CD4-positive, alpha-beta T cell treated with Interleukin-15 for 4 hours (primary cell): ENCODE results near the gene ESRP2.

Source experiments
- DNase-seq: peaks from one replicate; pipeline ENCODE4 v3.0.0-alpha.2; 2020; ENCODE audit warnings: low spot score

The ESRP2 gene

DNA sequence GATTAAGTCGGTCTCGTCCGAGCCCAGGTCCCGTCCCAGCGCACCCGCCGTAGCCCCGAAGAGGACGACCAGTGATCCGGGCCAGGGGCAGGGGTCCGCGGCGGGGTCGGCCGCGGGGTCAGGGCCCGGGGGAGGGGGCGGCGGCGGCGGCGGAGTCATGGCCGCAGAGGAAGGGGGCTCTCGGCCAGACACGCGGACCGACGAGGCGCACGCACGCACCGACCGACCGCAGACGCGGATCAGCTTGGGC is at the start of gene ESRP2:
TSS of gene ESRP2 (minus strand) at position 241 of the 250 bp plus-strand sequence. CDS start at position 159, 82 bp downstream.
- DNase-seq: no peak

DNA sequence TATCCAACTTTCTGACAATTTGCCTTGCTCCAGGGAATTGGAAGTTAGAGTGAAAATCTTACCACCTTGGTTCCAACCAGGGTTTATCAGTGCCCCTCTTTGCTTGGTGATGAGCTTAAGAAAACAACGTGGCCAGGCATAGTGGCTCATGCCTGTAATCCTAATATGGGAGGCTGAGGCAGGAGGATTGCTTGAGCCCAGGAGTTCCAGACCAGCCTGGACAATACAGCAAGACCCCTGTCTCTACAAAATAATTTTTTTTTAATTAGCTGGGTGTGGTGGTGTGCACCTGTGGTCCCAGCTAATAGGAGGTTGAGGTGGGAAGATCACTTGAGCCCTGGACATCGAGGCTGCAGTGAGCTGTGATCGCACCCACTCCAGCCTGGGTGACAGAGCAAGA is 49.8 kb upstream of the ESRP2 start:
- DNase-seq: no peak

DNA sequence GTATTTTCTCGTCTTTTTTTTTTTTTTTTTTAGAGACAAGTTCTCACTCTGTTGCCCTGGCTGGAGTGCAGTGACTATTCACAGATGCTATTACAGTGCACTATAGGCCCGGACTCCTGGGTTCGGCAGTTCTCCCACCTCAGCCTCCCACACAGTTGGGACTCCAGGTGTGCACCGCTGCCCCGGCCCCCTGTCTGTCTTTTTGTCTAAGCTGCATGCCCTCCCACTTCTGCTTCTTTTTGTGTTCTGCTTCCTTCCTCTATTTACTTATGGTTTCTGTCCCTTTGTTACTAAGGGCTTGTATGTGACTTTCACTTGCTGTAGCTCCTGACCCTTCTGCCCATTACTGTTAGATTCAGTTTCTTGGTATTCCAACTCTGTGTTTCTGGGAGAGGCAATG is 48.9 kb upstream of the ESRP2 start:
- no peak for DNase-seq

DNA sequence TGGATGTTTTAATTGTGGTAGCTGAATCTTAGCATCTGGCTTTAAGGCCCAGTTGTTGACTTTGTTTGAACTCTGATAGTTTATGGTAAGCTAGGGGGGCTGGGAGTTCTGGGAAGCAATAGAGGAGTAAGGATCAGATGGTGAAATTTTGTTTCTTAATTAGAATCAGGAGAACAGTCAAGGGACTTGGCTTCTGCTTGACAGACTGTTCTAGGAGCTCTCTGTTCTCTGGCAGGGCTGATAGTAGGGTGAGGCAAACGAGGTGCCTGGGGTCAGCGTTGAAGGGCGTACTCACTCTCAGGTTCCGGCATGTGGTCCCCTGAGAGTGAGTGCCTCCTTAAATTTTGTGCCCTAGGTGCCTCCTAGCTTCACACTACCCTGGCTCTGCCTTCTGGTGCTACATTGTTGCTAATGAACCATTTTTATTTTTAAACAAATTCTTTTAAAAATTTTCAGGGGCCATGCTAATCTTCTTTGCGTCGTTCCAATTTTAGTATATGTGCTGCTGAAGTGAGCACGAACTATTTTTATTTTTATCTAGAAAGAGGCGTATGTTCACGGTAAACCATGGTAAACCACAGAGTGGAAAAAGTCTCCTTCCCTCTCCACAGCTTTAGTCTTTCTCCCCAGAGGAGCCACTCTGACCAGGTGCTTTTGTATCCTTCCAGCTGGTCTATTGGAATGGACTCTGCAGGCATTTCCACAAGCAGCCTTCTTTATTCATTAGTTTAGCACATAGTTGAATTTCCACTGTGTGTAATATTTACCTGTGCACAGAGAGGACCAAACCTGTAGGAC is 48.1 kb upstream of the ESRP2 start:
- DNase-seq: no peak

DNA sequence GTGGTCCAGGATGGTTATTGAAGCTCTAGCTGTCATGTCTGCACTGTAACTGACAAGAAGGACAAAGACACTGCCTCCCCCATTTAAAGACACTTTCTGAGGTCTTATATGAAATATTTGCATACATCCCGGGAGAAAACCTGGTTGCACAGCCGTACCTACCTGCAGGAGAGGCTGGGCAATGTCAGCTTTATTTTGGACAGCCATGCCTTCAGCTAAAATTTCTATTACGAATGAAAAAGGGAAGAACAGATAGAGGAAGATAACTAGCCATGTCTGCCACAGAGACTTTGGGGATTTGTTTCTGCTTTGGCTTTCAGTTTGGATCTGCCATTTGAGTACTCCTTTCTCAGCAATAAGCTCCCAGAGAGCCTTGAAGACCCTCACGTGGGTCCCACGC is 47.4 kb upstream of the ESRP2 start:
- DNase-seq: no peak

DNA sequence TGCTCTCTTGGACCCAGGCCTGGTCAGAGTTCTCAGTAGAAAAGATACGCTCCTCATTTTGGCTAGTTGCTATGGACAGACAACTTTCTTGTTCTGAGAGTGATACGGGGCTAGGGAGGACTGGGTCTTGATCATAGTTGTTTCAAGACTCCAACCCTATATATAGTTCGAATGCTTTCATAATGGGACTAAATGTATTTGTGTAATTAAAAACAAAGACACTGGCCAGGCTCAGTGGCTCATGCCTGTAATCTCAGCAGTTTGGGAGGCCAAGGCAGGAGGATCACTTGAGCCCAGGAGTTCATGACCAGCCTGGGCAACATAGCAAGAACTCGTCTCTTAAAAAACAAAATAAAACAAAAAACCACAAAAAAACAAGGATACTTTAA is 46.1 kb upstream of the ESRP2 start:
- DNase-seq: no peak

DNA sequence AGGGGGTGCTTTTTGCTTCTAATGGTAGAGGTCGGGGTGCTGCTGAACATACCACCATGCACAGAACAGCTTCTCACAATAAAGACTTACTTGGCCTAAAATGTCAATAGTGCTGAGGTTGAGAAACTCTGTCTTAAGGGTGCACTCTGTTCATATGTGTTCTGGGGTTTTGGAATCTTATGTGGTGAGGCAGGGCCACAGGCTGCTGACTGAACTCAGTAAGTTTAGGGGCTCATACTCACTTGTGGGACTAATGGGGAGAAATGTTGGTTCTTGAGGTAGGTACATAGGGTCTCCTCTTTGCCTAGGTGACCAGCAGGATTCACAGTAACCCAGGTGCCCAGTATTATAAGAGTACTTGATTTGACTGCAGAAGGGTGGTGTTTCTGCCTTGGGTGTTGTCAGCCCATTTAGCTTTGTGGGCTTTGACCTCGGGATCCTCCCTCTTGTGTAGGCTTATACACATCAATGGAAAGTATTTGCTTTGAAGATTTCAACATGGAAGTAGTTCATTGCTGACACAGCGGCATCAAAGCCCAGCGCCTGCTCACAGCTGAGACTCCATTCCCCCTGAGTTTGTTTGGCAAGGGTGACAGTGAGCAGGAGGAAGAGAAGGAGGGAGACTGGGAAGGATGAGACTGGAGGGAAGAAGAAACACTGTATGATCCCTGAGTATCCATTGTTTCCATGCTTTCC is 45.6 kb upstream of the ESRP2 start:
- DNase-seq: no peak

DNA sequence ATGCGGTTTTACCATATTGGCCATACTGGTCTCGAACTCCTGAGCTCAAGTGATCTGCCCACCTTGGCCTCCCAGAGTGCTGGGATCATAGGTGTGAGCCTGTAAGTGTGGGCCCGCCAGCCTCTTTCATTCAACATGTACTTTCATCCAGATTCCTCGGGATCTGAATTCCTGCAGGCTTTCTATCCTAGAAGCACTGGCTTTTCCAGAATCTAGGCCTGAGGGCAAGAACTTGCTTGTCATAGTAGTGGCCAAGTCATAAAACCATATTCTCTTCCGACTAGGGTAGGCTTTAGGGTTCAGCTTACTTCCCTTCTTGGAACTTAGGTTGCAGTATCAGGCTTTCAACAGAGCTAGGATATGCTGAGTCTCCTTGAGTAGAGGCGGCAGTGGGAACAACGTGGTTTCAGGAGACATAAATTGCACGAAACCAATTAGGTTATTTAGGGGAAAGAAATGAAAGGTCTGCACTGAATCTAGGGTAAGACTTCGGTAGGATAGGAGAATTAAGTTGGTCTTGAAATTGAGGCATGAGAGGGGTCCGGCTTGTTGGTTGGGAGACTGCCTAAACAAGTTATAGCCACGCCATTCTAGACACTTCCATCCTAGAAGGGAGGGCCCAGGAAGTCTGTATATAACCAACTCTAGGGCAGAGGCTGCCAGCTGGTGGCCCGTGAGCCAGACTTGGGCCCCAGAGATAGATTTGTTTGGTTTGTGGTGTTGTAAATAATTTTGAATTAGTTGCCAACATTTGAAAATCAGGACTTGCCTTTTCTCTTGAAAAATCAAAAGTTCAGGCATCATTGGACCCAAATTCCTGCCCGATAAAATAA is 44.0 kb upstream of the ESRP2 start:
- no peak for DNase-seq

DNA sequence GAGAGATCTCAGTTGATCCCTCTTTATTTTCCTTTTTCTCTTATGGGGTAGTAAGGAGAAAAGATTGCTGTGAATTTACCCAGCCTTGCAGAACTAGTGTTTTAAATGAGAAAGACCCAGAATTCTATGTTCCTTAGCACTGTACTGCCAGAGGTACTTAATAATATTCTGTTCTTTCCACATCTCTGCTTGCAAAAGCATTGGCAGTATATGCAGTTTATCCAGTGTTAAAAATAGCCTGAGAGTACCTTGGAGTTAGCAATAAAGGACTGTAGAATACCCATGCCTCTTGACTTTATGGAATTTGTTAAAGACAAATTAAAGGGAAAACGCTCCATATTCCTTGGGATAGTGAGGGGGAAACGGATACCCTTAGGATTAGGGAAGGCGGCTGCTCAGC is 40.3 kb upstream of the ESRP2 start:
- no peak for DNase-seq

DNA sequence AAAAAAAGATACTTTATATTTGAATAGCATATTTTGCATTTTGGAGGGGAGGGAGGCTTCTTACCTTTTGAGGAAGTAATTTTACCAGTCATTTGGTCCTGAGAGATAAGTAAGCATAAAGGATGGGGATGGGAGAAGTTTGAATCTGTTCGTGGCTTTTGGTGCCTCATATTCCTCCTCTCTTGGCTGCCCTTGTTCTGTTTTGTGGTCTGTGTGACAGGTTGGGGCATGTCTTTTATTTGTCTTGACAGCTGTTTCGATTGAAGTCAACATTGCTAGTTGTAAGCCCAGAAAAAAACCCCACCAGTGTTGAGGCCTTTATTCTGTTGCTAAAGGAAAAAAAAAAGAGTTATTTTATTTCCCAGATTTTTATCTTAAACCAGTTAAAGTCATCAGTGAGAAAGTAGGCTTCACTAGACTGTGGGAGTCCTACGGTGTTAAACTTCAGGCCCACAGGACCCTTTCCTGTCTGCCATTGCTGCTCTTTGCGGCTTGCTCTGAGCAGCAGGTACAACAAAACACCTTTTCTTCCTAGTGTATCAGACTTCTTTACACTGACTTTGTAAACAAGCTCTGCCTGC is 39.8 kb upstream of the ESRP2 start:
- peak; percentile 66 for DNase-seq

DNA sequence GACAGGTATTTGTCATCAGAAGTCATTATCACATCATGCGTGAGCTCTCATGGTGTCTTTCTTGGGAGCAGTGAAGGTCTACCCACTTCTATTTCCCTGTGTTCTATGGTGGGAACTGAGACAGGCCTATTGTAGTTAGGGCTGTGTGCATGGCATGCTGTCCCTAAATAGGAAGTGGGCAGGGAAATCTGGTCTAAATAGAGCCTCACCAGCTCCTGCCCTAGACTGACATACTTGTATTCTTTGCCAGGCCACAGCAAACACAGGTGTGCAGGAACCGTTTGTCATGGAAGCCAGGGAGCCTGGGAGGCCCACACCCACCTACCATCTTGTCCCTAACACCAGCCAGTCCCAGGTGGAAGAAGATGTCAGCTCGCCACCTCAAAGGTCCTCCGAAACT is 38.5 kb upstream of the ESRP2 start:
- no peak for DNase-seq

DNA sequence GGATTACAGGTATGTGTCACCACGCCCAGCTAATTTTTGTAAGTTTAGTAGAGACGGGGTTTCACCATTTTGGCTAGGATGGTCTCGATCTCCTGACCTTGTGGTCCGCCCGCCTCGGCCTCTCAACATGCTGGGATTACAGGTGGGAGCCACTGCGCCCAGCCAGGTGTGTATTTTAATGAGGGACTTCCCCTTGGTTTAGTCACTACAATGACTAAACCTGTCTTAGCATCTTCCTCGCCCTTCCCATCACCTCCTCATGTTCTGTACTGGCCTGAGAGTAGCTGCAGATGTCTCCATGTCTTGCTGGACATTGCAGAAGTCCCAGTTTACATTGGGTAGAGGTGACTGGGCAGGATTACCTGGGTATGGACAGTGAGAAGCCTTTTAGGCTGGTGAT is 38.0 kb upstream of the ESRP2 start:
- no peak for DNase-seq

DNA sequence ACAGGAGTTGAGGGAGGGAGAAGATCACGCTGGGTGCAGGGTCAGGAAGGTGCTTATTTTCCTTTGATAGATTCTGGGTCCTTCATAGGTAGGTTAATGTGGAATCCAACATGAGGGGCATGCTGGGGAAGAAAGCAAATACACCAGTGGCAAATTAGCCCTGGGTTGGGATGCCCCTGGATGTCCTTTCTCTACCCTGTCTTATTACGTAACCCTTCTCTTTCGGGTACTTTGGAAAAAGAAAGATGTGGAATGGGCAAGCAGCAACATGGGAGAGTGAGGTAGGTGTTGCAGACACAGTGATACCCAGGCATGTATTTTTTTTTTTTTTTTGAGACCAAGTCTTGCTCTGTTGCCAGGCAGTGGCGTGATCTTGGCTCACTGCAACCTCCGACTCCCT is 37.5 kb upstream of the ESRP2 start:
- DNase-seq: no peak

DNA sequence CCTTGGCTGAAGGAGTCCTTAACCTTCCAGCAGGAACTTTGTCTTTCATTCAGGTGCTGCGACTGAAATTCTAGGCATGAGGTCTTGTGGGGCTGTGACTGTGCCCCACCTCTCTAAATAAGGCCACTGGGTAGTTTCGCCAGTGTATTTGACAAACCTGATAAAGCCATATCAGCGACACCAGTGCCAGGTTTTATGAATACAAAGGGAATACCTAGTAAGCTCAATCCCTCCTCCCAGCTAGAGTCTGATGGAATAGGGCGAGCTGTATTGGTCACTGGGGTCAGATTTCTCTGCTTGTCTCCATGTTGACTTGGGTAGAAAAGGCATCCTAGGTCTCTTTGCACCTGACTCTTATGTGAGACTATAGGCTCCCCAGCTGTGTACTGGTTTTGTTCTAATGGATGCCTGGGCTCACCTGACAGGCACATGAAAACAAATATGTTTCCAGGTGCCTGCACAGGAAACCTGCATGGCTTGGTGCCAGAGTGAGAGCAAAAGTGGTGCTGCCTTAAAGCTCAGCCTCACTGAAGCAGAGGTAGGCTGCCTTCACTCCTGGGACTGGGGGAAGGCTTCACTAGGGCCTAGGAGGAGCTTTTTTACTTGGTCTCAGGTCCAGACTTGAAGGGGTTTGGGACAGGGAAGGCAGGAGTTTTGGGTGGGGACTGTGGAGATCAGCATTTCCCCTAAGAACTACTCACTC is 36.7 kb upstream of the ESRP2 start:
- peak; percentile 57 for DNase-seq

DNA sequence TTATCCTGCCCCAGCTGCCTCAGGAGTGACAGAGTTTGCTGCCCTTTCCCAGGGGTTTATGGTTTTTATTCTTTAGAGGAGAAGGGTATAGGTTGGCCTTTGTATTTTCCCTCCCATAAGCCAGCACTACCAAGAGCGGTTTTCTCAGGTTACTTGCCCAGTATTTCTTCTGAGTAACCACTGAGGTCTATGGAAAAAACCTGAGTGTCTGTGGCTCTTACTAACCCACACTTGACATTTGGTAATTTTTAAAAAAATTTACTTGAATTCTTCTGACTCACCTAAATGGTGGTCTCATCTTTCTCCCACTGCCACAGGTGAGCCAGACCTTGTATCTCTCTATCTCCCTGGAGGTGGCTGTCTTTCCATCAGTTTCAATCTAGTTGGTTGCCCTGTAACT is 34.4 kb upstream of the ESRP2 start:
- peak; percentile 55 for DNase-seq

DNA sequence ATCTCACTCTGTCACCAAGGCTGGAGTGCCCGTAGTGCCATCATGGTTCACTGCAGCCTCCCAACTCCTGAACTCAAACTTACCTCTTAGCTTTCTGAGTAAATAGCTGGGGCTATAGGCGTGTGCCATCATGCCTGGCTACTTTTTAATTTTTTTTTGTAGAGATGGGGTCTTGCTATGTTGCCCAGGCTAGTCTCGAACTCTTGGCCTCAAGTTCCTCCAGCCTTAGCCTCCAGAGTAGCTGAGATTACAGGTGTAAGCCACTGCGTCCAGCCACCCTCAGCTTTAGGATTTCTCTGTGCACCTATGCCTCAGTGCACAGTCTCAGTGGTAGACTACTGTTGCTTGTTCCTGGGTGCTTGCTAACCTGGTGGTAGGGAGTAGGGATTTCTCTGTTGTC is 33.9 kb upstream of the ESRP2 start:
- no peak for DNase-seq

DNA sequence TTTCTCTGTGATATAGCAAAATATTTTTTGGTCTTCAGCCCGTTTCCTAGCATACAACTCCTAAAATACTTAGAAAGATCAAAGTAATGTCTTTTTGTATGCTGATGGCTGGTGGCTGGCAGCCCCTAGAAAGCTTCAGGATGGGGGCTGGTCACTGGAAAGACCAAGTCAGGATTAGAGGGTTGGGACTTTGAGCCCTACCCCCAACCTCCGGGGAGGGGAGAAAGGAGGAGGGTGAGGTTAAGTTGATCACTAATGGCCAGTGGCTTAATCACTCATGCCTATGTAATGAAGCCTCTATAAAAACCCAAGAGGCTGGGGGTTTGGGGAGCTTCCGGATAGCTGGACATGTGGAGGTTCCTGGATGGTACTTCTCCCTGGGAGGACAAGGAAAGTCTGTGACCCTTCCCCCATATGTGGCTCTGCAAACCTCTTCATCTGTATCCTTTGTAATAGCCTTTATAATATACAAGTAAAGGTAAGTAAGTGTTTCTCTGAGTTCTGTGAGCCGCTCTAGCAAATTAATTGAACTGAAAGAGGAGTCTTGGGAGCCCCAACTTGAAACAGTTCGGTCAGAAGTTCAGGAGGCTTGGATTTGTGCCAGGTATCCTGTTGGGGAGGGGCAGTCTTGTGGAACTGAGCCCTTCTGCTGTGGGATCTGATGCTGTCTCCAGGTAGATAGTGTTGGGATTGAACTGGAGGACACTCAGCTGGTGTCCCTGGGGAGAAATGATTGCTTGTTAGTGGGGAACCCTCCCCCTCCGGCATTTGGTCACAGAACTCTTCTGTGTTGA is 31.9 kb upstream of the ESRP2 start:
- no peak for DNase-seq

DNA sequence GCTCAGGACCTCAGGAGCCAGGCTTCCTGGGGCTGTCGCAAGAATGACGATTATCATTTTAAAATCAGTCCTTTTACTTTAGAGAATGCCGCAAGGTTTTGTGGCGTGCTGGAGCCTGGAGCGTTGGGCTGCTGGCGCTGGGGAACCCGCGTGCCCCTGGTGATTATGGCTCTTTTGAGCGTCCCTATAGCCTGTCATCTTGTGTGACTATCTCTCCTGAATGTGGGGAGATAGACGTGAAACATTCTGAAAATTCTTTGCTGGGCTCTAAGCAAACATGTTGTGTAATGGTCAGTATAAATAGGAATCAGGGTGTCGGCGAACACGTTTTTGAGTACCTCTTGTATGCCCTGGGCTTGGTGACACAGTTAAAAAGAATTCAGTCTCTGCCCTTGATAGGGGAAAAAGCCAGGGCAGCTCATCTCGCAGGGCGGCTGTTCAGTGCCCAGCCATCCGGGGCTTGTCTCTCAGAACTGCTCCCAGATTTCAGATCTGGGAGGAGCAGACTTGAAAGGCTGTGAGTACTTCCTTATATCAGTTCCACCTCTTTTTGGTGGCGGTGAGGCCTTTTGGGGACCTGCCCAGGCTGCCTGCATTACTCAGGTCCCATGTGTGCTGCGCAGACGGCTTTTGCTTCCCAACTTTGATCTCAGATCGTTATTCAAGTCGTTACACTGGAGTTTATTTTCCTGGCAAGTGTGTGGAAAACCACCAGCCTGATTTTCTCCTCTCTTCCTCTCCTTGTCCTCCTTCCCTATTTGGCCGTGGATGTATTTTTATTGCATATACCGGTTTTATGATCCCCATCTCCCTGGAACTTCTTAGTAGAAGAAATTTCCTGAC is 29.4 kb upstream of the ESRP2 start:
- DNase-seq: peak; percentile 45

DNA sequence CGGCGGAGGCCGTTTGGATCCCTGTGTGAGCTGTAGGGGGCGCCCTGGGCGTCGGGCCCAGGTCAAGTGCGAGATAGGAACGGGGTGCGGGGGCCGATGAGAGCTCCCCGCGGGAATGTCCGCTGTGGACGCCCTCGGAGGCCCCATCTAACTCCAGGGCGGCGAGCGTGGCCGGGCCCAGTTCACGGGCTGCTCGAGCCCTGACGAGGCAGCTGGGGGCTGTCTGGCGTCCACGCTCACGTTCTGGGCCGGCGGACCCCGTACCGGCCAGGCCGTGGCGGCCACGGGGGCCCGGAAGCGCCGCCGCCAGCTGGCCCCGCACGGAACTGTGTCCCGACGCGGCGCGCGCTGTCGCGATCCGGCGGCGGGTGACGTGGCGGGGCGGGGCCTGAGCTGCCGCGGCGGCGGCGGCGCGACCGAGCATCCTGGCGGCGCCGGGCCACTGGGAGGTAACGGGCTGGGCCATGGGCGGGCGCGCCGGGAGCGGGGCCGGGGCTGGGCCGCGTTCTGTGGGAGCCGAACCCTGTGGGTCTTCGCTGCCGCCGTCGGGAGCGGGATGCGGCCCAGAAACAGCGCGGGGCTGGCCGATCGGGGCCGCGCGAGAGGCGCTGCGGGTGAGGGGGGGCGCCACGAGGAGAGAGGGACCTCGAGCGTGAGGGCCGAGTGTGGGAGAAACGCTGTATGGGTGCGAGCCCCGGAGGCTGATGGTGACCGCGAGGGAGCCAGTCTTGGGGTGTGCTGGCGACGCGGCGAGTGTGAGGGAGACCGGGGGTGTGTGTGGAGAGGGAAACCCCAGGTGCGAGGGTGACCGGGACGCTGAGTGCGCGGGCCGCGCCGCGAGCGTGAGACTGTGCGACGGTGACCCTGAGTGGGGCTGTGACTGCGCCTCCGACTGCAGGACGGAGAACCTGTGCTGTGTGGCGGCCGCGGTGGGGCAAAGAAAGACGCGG is 28.5 kb upstream of the ESRP2 start, which contains the start of gene SLC7A6:
TSS of gene SLC7A6 (plus strand) at position 399 of the 950 bp plus-strand sequence. CDS start 10,201 bp downstream, outside the sequence.
- DNase-seq: peak; percentile 82
